IMR-90 (cell line): ENCODE results near the gene CD177.

Experiments
- CEBPB ChIP-seq: IDR thresholded peaks from 2 replicates; pipeline ENCODE4 v1.6.1; 2012; ENCODE audit warnings: low read depth, low read length, improper control_type of control experiment
- CTCF ChIP-seq: conservative IDR thresholded peaks from 2 replicates; pipeline ENCODE4 v1.5.1; 2012; ENCODE audit warnings: mild to moderate bottlenecking, low read depth, low read length, improper control_type of control experiment
- MAFK ChIP-seq: IDR thresholded peaks from 2 replicates; pipeline ENCODE4 v1.6.1; 2012; ENCODE audit warnings: low read depth, low read length, improper control_type of control experiment
- POLR2A ChIP-seq: IDR thresholded peaks from 2 replicates; pipeline ENCODE4 v1.6.1; 2012; ENCODE audit warnings: mild to moderate bottlenecking, low read depth, low read length
- RAD21 ChIP-seq: IDR thresholded peaks from 2 replicates; pipeline ENCODE4 v1.6.1; 2012; ENCODE audit warnings: low read length, improper control_type of control experiment
- RFX5 ChIP-seq: IDR thresholded peaks from 2 replicates; pipeline ENCODE4 v1.8.0; 2012; ENCODE audit warnings: low read depth, mild to moderate bottlenecking, low read length, moderate library complexity
- SMC3 ChIP-seq: fragments of 150-350 bp; IDR thresholded peaks from 2 replicates; pipeline ENCODE4 v1.6.1; 2016; ENCODE audit warnings: low read depth, mild to moderate bottlenecking, antibody characterized with exemption, low read length, moderate library complexity
- USF2 ChIP-seq: fragments of 150-350 bp; IDR thresholded peaks from 2 replicates; pipeline ENCODE4 v1.6.1; 2017; ENCODE audit warnings: mild to moderate bottlenecking, antibody characterized with exemption, low read length, low read depth

- TF ChIP-seq CTCF (no peak), MAFK (no peak), RAD21 (no peak), USF2 (no peak), RFX5 (no peak), POLR2A (no peak), SMC3 (no peak), CEBPB (no peak)
These were observed at the start of gene CD177 for GRCh38 chr19:43353606-43354304.
